Tibial nerve (tissue), 4 donors: Measurements from ENCODE around the gene HTR7.

Experiments
- CTCF ChIP-seq, 5 experiments: fragments of 200-600 bp in 3 of 5; fragments of 450-650 bp in 2 of 5; sonication (generic) in 3 of 5; IDR thresholded peaks; one replicate each; pipeline ENCODE4 v1.5.1; 2016 to 2019; ENCODE audit warnings: antibody characterized with exemption in 5 of 5, mild to moderate bottlenecking in 3 of 5, moderate library complexity in 2 of 5
- EP300 ChIP-seq, 2 donors: sonication (generic); formaldehyde crosslinking; IDR thresholded peaks; one replicate each; pipeline ENCODE4 v1.6.1; 2017; ENCODE audit warnings: antibody characterized with exemption in 2 of 2, mild to moderate bottlenecking in 1 of 2

DNA sequence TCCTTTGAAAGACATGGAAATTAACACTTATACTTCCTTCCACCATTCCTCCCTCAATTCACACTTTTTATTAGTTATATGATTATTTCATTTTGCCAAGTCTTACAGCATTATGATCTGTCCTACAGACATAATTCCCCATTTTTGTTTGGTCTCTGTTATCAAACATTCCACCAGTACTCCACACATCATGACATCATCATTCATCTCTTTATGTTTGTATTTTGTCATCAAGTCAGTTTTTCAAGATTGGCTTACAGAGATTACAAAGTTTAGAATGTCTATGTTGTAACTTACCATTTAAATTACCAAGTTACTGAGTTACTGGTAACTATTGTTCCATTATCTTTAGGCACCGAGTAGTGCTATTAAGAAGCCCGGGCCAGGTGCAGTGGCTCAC lies 150.2 kb downstream of the HTR7 start:
- TF ChIP-seq CTCF (IDR thresholded peaks at IDR 0.05) (no peak), EP300 (IDR thresholded peaks at IDR 0.05) (no peak)
